Transverse colon (tissue), 4 donors: ENCODE measurements around the gene PLCB1. TPM values are rescaled to one million over a fixed set of nuclear protein-coding genes. Genes with fewer than 3 reads are reported as not detected.

Source experiments
- DNase-seq: peaks from one replicate; pipeline ENCODE4 v3.0.0-alpha.2; 2019
- H3K27ac ChIP-seq, 4 donors: fragments of 200-600 bp; sonication (generic); 2 replicates each; pipeline ENCODE4 v1.5.1; 2016 to 2018; ENCODE audit warnings: inconsistent platforms in 4 of 4
- H3K27me3 ChIP-seq: fragments of 200-600 bp; sonication (generic); 2 replicates; pipeline ENCODE4 v1.5.1; 2017; ENCODE audit warnings: inconsistent platforms
- H3K36me3 ChIP-seq, 4 donors: fragments of 200-600 bp; sonication (generic); 2 replicates each; pipeline ENCODE4 v1.5.1; 2017 to 2019; ENCODE audit warnings: inconsistent platforms in 4 of 4
- H3K4me1 ChIP-seq, 4 donors: fragments of 200-600 bp; sonication (generic); 2 replicates each; pipeline ENCODE4 v1.5.1; 2017 to 2020; ENCODE audit warnings: inconsistent platforms in 4 of 4
- H3K4me3 ChIP-seq, 4 donors: fragments of 200-600 bp; sonication (generic); 1 replicate in 1 of 4; 2 replicates in 3 of 4; pipeline versions ENCODE4 v1.5.1 to v1.6.1; 2017 to 2019; ENCODE audit warnings: inconsistent platforms in 4 of 4
- H3K9me3 ChIP-seq, 2 donors: fragments of 200-600 bp; sonication (generic); 2 replicates each; pipeline ENCODE4 v1.5.1; 2017 to 2019; ENCODE audit warnings: inconsistent platforms in 2 of 2
- CTCF ChIP-seq, 5 experiments: fragments of 200-600 bp in 3 of 5; fragments of 450-650 bp in 2 of 5; sonication (generic) in 3 of 5; IDR thresholded peaks; 1 replicate in 2 of 5; 2 replicates in 3 of 5; pipeline ENCODE4 v1.5.1; 2016 to 2017; ENCODE audit warnings: antibody characterized with exemption in 5 of 5, inconsistent platforms in 3 of 5, mild to moderate bottlenecking in 2 of 5, moderate library complexity in 1 of 5
- EP300 ChIP-seq: sonication (generic); formaldehyde crosslinking; IDR thresholded peaks from one replicate; pipeline ENCODE4 v1.6.1; 2017; ENCODE audit warnings: antibody characterized with exemption, low read depth
- POLR2A ChIP-seq: fragments of 450-650 bp; IDR thresholded peaks from one replicate; pipeline ENCODE4 v1.6.1; 2016; ENCODE audit warnings: antibody characterized with exemption, mild to moderate bottlenecking, moderate library complexity
- POLR2AphosphoS5 ChIP-seq, 3 donors: sonication (generic); formaldehyde crosslinking; IDR thresholded peaks; one replicate each; pipeline ENCODE4 v1.6.1; 2016; ENCODE audit warnings: antibody characterized with exemption in 3 of 3
- WGBS, 2 donors: methylation state at CpG; one replicate each; pipeline ENCODE4 v1.1.5; 2018; ENCODE audit warnings: low coverage in 1 of 2; 5-methylcytosine and 5-hydroxymethylcytosine counted together
- in situ Hi-C, 4 donors: fragments of 200-750 bp; cut with MboI; loops; one replicate each; pipeline versions ENCODE4 v1.15.0 to v1.15.1; 2017; ENCODE audit warnings: low sequenced_read_pairs in 3 of 4, low pct_ligation_motif_present in 1 of 4, low pct_unique_long_range_greater_than_20kb in 1 of 4
- intact Hi-C: fragments of 100-400 bp; cut with DNase I; formaldehyde crosslinking; loops from one replicate; pipeline ENCODE4 v1.15.1; 2023; ENCODE audit warnings: low total_unique reads
- total RNA-seq, 4 donors: library from RNA; depleted of rRNA; stranded (reverse); fragments of >200 nt; gene quantifications; one replicate each; pipeline ENCODE4 v1.1.0, GENCODE V29; 2016

PLCB1 gene
- total RNA-seq, 4 donors from 2014 or later = 13.1 to 18.6 (median 15.8) TPM

DNA sequence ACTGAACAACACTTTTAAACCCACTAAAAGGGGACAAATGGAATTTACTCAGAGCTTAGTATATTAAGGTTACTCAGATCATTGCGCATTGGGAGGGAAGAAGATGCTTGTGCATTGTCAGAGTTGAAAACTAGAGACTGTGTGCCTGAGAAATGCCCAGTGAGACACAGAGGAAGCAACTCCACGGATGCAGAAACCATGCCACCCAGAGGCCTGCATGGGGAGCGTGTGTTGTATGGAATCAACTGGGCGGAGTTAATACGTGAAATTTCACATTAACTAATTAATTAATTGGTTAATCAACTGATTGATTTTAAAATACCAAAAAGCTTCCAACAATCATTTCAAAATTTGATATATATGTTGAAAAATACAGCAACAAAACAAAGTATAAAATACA lies 391.6 kb downstream of the PLCB1 start:
- no peak for DNase-seq
- 72 to 74% methylated on average over 5 of the region's 5 CpGs for WGBS, 2 donors
- TF ChIP-seq CTCF (IDR thresholded peaks at IDR 0.05) = no peak
- TF ChIP-seq EP300 = no peak
- TF ChIP-seq POLR2A = no peak
- TF ChIP-seq POLR2AphosphoS5 (IDR thresholded peaks at IDR 0.05) = no peak
- no peaks in the 10 kb centered on the region for H3K36me3 ChIP-seq
- in situ Hi-C loops (no loop called here), intact Hi-C loops (no loop called here)
- H3K9me3 ChIP-seq = no peaks in the 10 kb centered on the region
- no peaks in the 10 kb centered on the region for H3K27me3 ChIP-seq
- no peak overlapping the region for H3K27ac ChIP-seq
- no peaks in the 10 kb centered on the region for H3K4me1 ChIP-seq
- no peak overlapping the region for H3K4me3 ChIP-seq

DNA sequence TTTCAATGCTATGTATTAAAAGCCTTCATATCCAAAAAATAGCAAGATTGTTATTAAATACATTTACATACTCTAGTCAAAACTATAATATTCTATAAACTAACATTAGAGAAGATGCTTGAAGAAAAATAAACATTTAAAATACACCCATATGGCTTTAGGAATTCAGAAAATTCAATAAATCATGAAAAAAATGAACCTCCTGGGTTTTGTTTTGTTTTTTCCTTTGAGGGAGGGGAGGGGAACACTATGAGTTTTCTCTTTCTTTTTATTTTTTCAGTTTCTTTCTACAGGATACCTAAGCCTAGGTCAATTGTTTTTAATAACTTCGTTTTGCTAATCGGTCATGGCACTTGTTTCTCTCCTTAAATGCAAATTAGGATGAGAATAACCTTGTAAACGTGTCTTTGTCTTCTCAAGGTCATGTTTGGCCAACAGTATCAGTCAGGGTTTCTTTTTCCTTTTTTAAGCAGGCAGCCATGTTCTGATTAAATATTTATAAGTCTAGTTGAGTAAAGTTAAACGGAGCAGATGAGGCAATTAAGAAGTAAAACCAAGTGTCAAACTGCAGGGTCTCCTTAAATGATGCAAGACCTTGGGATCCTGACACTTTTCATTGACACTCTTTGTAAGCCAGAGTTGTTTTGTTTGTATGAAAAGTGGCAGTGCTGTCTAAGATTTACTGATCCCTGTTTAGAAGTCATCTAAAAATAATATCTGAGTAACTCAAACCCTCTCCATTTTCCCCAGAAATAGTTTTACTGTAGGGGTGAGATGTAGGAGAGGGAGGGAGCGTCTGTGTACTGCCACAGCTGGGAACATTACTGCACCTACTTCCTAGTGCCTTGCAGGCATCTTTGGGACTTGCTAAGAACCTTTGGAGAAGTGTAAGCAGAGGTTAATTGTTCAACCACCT lies 392.3 kb downstream of the PLCB1 start:
- Histone ChIP-seq H3K9me3 (no peaks in the 10 kb centered on the region), H3K4me1 (no peaks in the 10 kb centered on the region), H3K27ac (no peak overlapping the region), H3K36me3 (no peaks in the 10 kb centered on the region), H3K4me3 (no peak overlapping the region), H3K27me3 (no peaks in the 10 kb centered on the region)
- WGBS, 2 donors = 50 to 55% methylated on average over 5 of the region's 5 CpGs
- TF ChIP-seq CTCF (IDR thresholded peaks at IDR 0.05) = no peak
- no peak for TF ChIP-seq POLR2AphosphoS5 (IDR thresholded peaks at IDR 0.05)
- no peak for TF ChIP-seq POLR2A
- TF ChIP-seq EP300 = no peak
- in situ Hi-C loops (no loop called here), intact Hi-C loops (no loop called here)
- no peak for DNase-seq

GRCh38 chr20:8525017-8525343 lies 392.9 kb downstream of the PLCB1 start:
- Histone ChIP-seq H3K27ac (no peak overlapping the region), H3K36me3 (no peaks in the 10 kb centered on the region), H3K4me1 (peaks cover 0 to 2% (median 0%) of the 10 kb centered on the region in 4 donors), H3K4me3 (no peak overlapping the region), H3K27me3 (no peaks in the 10 kb centered on the region), H3K9me3 (no peaks in the 10 kb centered on the region)
- TF ChIP-seq POLR2AphosphoS5 (IDR thresholded peaks at IDR 0.05) = no peak
- TF ChIP-seq CTCF (IDR thresholded peaks at IDR 0.05) = no peak
- TF ChIP-seq POLR2A = no peak
- no peak for TF ChIP-seq EP300
- in situ Hi-C loops (no loop called here), intact Hi-C loops (no loop called here)
- no peak for DNase-seq

GRCh38 chr20:8526610-8527009 lies 394.5 kb downstream of the PLCB1 start:
- TF ChIP-seq CTCF (IDR thresholded peaks at IDR 0.05) (no peak), POLR2AphosphoS5 (IDR thresholded peaks at IDR 0.05) (no peak), POLR2A (no peak), EP300 (no peak)
- Histone ChIP-seq H3K4me3 (no peak overlapping the region), H3K27me3 (no peaks in the 10 kb centered on the region), H3K36me3 (no peaks in the 10 kb centered on the region), H3K27ac (no peak overlapping the region), H3K9me3 (no peaks in the 10 kb centered on the region), H3K4me1 (peaks cover 0 to 2% (median 0%) of the 10 kb centered on the region in 4 donors)
- WGBS, 2 donors = 88 to 90% methylated on average over 1 to 2 of the region's 2 CpGs
- DNase-seq = no peak
- in situ Hi-C loops (no loop called here), intact Hi-C loops (no loop called here)
